ENCODE results near the gene P2RY13.

P2RY13 gene

GRCh38 chr3:151321526-151321925 is 7.8 kb downstream of the P2RY13 start:
- in situ Hi-C loops (cut with MboI; ENCODE audit: low sequenced_read_pairs): no loop called here

GRCh38 chr3:151320131-151320530 is 9.2 kb downstream of the P2RY13 start:
- in situ Hi-C loops (cut with MboI; ENCODE audit: low sequenced_read_pairs): no loop called here

- in situ Hi-C loops (cut with MboI; ENCODE audit: low sequenced_read_pairs): no loop called here
Measured at GRCh38 chr3:151319628-151320027, 9.7 kb downstream of the P2RY13 start.

GRCh38 chr3:151318991-151319390 is 10.4 kb downstream of the P2RY13 start:
- in situ Hi-C loops (cut with MboI; ENCODE audit: low sequenced_read_pairs): no loop called here

- in situ Hi-C loops (cut with MboI; ENCODE audit: low sequenced_read_pairs): no loop called here
Measured at GRCh38 chr3:151318313-151318712, 11.0 kb downstream of the P2RY13 start.

- in situ Hi-C loops (cut with MboI; ENCODE audit: low sequenced_read_pairs): no loop called here
Measured at GRCh38 chr3:151316267-151316991, 12.9 kb downstream of the P2RY13 start, which contains the start of gene GPR87. Gene GPR87 (minus strand): TSS chr3:151316820. CDS start chr3:151300100, 16,720 bp downstream.

GRCh38 chr3:151315846-151316245 is 13.5 kb downstream of the P2RY13 start:
- in situ Hi-C loops (cut with MboI; ENCODE audit: low sequenced_read_pairs): no loop called here

GRCh38 chr3:151315136-151315535 is 14.2 kb downstream of the P2RY13 start:
- in situ Hi-C loops (cut with MboI; ENCODE audit: low sequenced_read_pairs): no loop called here

- in situ Hi-C loops (cut with MboI; ENCODE audit: low sequenced_read_pairs): no loop called here
Measured at GRCh38 chr3:151314593-151314992, 14.8 kb downstream of the P2RY13 start.

GRCh38 chr3:151314137-151314536 is 15.2 kb downstream of the P2RY13 start:
- in situ Hi-C loops (cut with MboI; ENCODE audit: low sequenced_read_pairs): no loop called here

- in situ Hi-C loops (cut with MboI; ENCODE audit: low sequenced_read_pairs): no loop called here
Measured at GRCh38 chr3:151312972-151313371, 16.4 kb downstream of the P2RY13 start.

- in situ Hi-C loops (cut with MboI; ENCODE audit: low sequenced_read_pairs): no loop called here
Measured at GRCh38 chr3:151309566-151309965, 19.8 kb downstream of the P2RY13 start.

- in situ Hi-C loops (cut with MboI; ENCODE audit: low sequenced_read_pairs): no loop called here
Measured at GRCh38 chr3:151307583-151308488, 21.5 kb downstream of the P2RY13 start.

GRCh38 chr3:151307131-151307530 is 22.2 kb downstream of the P2RY13 start:
- in situ Hi-C loops (cut with MboI; ENCODE audit: low sequenced_read_pairs): no loop called here

GRCh38 chr3:151306168-151306810 is 23.1 kb downstream of the P2RY13 start:
- in situ Hi-C loops (cut with MboI; ENCODE audit: low sequenced_read_pairs): no loop called here

- in situ Hi-C loops (cut with MboI; ENCODE audit: low sequenced_read_pairs): no loop called here
Measured at GRCh38 chr3:151305775-151306151, 23.6 kb downstream of the P2RY13 start.

GRCh38 chr3:151305060-151305774 is 24.1 kb downstream of the P2RY13 start:
- in situ Hi-C loops (cut with MboI; ENCODE audit: low sequenced_read_pairs): no loop called here

GRCh38 chr3:151303751-151304150 is 25.6 kb downstream of the P2RY13 start:
- in situ Hi-C loops (cut with MboI; ENCODE audit: low sequenced_read_pairs): no loop called here

GRCh38 chr3:151301787-151302186 is 27.6 kb downstream of the P2RY13 start:
- in situ Hi-C loops (cut with MboI; ENCODE audit: low sequenced_read_pairs): no loop called here

GRCh38 chr3:151300539-151300938 is 28.8 kb downstream of the P2RY13 start:
- in situ Hi-C loops (cut with MboI; ENCODE audit: low sequenced_read_pairs): no loop called here

GRCh38 chr3:151299006-151299405 is 30.3 kb downstream of the P2RY13 start:
- in situ Hi-C loops (cut with MboI; ENCODE audit: low sequenced_read_pairs): no loop called here
